GM21723 (cell line): ENCODE data around the gene TDP1.

Source experiments
- ATAC-seq: cut with Tn5 transposase; IDR thresholded peaks from one replicate; pipeline ENCODE4 v1.9.1; 2021; ENCODE audit warnings: mild to moderate bottlenecking, moderate library complexity; ENCODE audit not compliant: unreplicated experiment

Gene TDP1

GRCh38 chr14:89955745-89956660, at the start of gene TDP1:
Gene TDP1, plus strand, starts transcription at chr14:89955927. Its CDS starts 7,188 bp downstream, at chr14:89963115.
- peak; percentile 68 for ATAC-seq

GRCh38 chr14:89906000-89906399, 49.7 kb upstream of the TDP1 start:
- no peak for ATAC-seq

- no peak for ATAC-seq
Measured at GRCh38 chr14:89907655-89908054, 48.1 kb upstream of the TDP1 start.

- no peak for ATAC-seq
Measured at GRCh38 chr14:89908712-89909450, 46.8 kb upstream of the TDP1 start.

- no peak for ATAC-seq
Measured at GRCh38 chr14:89909586-89909985, 46.1 kb upstream of the TDP1 start.

- no peak for ATAC-seq
Measured at GRCh38 chr14:89910691-89911009, 45.1 kb upstream of the TDP1 start.

GRCh38 chr14:89911010-89911919, 44.5 kb upstream of the TDP1 start:
- peak; percentile 54 for ATAC-seq

GRCh38 chr14:89912221-89912620, 43.5 kb upstream of the TDP1 start:
- no peak for ATAC-seq

- no peak for ATAC-seq
Measured at GRCh38 chr14:89912667-89913211, 43.0 kb upstream of the TDP1 start.

- ATAC-seq, result peak; percentile 60
Measured at GRCh38 chr14:89915114-89915878, 40.4 kb upstream of the TDP1 start.

- no peak for ATAC-seq
Measured at GRCh38 chr14:89918721-89919120, 37.0 kb upstream of the TDP1 start.

GRCh38 chr14:89920056-89920455, 35.7 kb upstream of the TDP1 start:
- no peak for ATAC-seq

GRCh38 chr14:89921346-89921745, 34.4 kb upstream of the TDP1 start:
- no peak for ATAC-seq

- ATAC-seq, result no peak
Measured at GRCh38 chr14:89922031-89922907, 33.5 kb upstream of the TDP1 start.

GRCh38 chr14:89924268-89924667, 31.5 kb upstream of the TDP1 start:
- ATAC-seq, result no peak

- no peak for ATAC-seq
Measured at GRCh38 chr14:89926694-89927093, 29.0 kb upstream of the TDP1 start.

- no peak for ATAC-seq
Measured at GRCh38 chr14:89927186-89927865, 28.4 kb upstream of the TDP1 start.

GRCh38 chr14:89933002-89933401, 22.7 kb upstream of the TDP1 start:
- ATAC-seq, result no peak
